Epithelial cell of esophagus (primary cell): Measurements from ENCODE around the gene RAB20.

Experiments
- DNase-seq: peaks from one replicate; pipeline ENCODE4 v3.0.0; 2010; ENCODE audit warnings: low read depth
- H3K4me3 ChIP-seq: 2 replicates; pipeline ENCODE4 v1.5.1; 2011; ENCODE audit warnings: mild to moderate bottlenecking, low read length, control low read depth
- TF ChIP-seq, protein P1 (sequence below): IDR thresholded peaks from 2 replicates; pipeline ENCODE4 v1.5.1; 2011; ENCODE audit warnings: low read depth, mild to moderate bottlenecking, low read length, control low read depth, inconsistent platforms; ENCODE audit not compliant: insufficient read depth; ENCODE audit errors: missing control alignments

Gene RAB20

DNA sequence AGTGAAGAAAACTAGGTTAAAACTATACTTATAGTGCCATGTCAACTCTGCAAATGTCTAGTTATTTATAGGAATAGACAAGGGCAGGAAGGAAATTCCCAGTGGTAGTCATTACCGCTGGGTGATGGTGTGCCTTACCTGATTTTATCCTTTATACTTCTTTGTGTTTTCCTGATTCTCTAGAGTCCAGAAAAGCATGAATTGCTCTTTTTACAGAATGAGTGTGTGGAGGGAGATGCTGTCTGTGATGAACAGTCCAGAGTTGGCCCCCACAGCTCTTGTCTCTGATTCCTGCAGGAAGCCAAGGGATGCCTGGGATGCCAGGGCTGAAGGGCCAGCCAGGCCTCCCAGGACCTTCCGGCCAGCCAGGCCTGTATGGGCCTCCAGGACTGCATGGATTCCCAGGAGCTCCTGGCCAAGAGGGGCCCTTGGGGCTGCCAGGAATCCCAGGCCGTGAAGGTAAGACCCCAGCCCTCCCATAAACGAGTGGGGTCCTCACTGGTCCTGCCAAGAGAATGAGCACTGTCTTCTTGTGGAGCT is 83.7 kb downstream of the RAB20 start:
- no peak overlapping the region for H3K4me3 ChIP-seq

DNA sequence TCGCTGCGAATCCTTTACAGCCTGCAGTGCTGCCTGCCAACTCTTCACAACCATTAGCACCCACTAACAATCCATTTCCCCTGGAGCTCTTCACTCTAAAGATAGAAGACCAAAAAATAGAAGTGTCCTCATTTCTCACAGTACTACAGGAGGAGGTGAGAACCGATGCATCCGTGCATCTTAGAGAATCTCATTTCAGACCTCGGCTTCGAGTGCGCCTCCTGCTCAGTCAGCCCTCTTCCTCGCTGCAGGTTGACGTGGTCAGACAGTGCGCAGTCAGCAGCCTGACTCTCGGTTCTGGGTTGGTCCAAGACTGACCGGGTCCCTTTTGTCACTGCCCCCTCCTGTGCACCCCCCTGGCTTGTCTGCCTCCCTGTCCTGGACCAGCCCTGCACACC is 85.3 kb downstream of the RAB20 start:
- TF ChIP-seq, protein P1, sequence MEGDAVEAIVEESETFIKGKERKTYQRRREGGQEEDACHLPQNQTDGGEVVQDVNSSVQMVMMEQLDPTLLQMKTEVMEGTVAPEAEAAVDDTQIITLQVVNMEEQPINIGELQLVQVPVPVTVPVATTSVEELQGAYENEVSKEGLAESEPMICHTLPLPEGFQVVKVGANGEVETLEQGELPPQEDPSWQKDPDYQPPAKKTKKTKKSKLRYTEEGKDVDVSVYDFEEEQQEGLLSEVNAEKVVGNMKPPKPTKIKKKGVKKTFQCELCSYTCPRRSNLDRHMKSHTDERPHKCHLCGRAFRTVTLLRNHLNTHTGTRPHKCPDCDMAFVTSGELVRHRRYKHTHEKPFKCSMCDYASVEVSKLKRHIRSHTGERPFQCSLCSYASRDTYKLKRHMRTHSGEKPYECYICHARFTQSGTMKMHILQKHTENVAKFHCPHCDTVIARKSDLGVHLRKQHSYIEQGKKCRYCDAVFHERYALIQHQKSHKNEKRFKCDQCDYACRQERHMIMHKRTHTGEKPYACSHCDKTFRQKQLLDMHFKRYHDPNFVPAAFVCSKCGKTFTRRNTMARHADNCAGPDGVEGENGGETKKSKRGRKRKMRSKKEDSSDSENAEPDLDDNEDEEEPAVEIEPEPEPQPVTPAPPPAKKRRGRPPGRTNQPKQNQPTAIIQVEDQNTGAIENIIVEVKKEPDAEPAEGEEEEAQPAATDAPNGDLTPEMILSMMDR: no peak
- DNase-seq: no peak
- H3K4me3 ChIP-seq: no peak overlapping the region

More for the DNA sequence above, 83.7 kb downstream of the RAB20 start:
- DNase-seq: no peak
- TF ChIP-seq, protein P1: no peak

DNA sequence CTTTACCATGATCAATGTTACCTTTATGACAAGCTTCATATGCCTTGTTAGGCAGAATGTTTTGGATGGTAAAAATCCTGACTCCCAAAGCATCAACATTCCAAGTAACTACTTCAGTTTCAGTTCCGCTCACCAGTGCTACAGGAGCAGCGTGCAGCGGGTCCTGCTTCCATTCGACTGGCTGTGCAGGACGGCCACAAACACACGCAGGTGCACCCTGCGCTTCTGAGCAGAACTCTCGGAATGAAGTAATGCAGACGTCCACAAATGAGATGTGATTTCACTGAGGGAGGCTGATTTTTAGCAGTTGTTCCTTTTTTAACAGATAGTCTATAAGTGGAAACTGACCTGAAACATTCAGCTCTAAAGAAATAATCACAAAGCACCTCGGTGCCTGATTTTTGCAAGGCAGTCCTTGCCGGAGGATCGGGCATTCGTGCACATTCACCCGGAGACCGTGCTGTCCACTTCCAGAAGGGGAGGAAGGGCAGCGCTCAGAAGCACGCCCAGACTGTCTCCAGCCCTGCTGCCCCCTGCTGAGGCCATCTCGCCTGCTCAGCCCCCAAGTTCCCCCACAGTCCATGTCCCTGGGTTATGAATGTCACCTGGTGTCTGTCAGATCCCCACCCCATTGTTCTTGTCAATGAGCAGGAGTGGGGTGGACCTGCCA is 85.8 kb downstream of the RAB20 start:
- TF ChIP-seq, protein P1: no peak
- H3K4me3 ChIP-seq: no peak overlapping the region
- no peak for DNase-seq

DNA sequence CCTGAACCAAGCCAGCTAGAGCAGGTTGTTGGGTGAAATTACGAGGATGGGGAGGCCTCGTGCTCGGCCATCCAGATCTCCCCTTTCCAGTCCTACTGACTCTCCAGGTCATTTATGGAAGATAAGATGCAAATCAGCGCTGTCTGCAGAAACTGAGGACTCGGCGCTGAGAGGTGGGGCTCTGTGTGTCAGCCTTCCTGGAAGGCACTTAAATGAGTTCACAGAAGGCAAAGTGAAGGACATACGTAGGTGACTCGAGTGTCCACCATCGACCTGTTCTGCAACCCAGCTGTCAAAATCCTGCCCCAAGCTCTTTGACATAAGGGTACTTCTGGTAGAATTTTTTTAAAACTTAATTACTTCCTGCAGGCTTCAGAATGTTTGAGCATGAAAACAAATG is 86.4 kb downstream of the RAB20 start:
- TF ChIP-seq, protein P1: no peak
- no peak overlapping the region for H3K4me3 ChIP-seq
- DNase-seq: no peak

DNA sequence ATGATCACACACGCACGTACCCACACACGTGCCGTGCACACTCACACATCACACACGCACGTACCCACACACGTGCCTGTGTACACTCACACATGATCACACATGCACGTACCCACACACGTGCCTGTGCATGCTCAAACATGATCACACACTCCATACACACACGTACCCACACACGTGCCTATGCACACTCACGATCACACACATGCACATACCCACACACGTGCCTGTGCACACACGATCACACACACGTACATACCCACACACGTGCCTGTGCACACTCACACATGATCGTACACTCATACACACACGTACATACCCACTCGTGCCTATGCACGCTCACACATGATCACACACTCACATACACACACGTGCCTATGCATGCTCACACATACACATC is 86.8 kb downstream of the RAB20 start:
- TF ChIP-seq, protein P1: no peak
- DNase-seq: no peak
- H3K4me3 ChIP-seq: no peak overlapping the region
